SK-N-SH (cell line): ENCODE data around the gene DCAF5. TPM values are rescaled to one million over a fixed set of nuclear protein-coding genes. Genes with fewer than 3 reads are reported as not detected.

Experiments used
- CTCF ChIA-PET: fragments of 300-600, 350-600 bp; formaldehyde crosslinking; extraction: SDS; loops from one replicate; lab custom pipeline; 2021; lab: Yijun Ruan, JAX
- POLR2A ChIA-PET: fragments of 350-600 bp; sonication (Branson Sonifier 250); formaldehyde crosslinking; extraction: SDS; loops from one replicate; lab custom pipeline; 2020; ENCODE audit warnings: antibody characterized with exemption, inconsistent platforms; lab: Yijun Ruan, JAX
- DNase-seq: peaks from one replicate; pipeline ENCODE4 v3.0.0; 2012
- H2AFZ ChIP-seq: fragments of 200-600 bp; sonication (generic); 2 replicates; pipeline ENCODE4 v1.8.1; 2016; ENCODE audit warnings: antibody characterized with exemption, mild to moderate bottlenecking, low read depth
- H3F3A ChIP-seq: fragments of 200-600 bp; sonication (generic); replicated peaks from 2 replicates; pipeline ENCODE3; 2016; ENCODE audit warnings: antibody characterized with exemption, mild to moderate bottlenecking; ENCODE audit not compliant: insufficient read depth
- H3K27ac ChIP-seq, 2 experiments: fragments of 200-500 bp in 1 of 2; fragments of 200-600 bp in 1 of 2; sonication (Bioruptor generic) in 1 of 2; sonication (generic), shearing (Covaris generic) in 1 of 2; 2 replicates each; pipeline versions ENCODE4 v1.5.1 to v1.6.1; 2014 to 2016; ENCODE audit warnings: low read depth in 2 of 2, inconsistent platforms in 1 of 2, low read length in 1 of 2, mild to moderate bottlenecking in 1 of 2, mixed read lengths in 1 of 2
- H3K27me3 ChIP-seq: fragments of 200-600 bp; sonication (generic), shearing (Covaris generic); 2 replicates; pipeline ENCODE4 v1.6.1; 2016; ENCODE audit warnings: mixed run types; ENCODE audit not compliant: insufficient read depth
- H3K36me3 ChIP-seq, 2 experiments: fragments of 200-500 bp in 1 of 2; fragments of 200-600 bp in 1 of 2; sonication (Bioruptor generic) in 1 of 2; sonication (generic) in 1 of 2; replicated peaks in 1 of 2; 2 replicates each; pipeline versions ENCODE3 to v1.5.1; 2014 to 2016; ENCODE audit warnings: low read length in 1 of 2, mild to moderate bottlenecking in 1 of 2; ENCODE audit not compliant: insufficient read depth in 2 of 2, control insufficient read depth in 1 of 2
- H3K4me1 ChIP-seq, 2 experiments: fragments of 200-500 bp in 1 of 2; fragments of 200-600 bp in 1 of 2; sonication (Bioruptor generic) in 1 of 2; sonication (generic), shearing (Covaris generic) in 1 of 2; 2 replicates each; pipeline versions ENCODE4 v1.5.1 to v1.6.1; 2014 to 2016; ENCODE audit warnings: low read depth in 1 of 2, low read length in 1 of 2, mixed run types in 1 of 2; ENCODE audit not compliant: insufficient read depth in 2 of 2, control insufficient read depth in 1 of 2
- H3K4me2 ChIP-seq: fragments of 200-600 bp; sonication (generic), shearing (Covaris generic); 2 replicates; pipeline ENCODE4 v1.6.1; 2017; ENCODE audit warnings: mixed run types
- H3K4me3 ChIP-seq, 2 experiments: fragments of 200-500 bp in 1 of 2; fragments of 200-600 bp in 1 of 2; sonication (Bioruptor generic) in 1 of 2; sonication (generic), shearing (Covaris generic) in 1 of 2; 2 replicates each; pipeline versions ENCODE4 v1.5.1 to v1.8.1; 2014 to 2016; ENCODE audit warnings: low read depth in 2 of 2, inconsistent platforms in 1 of 2, low read length in 1 of 2, mild to moderate bottlenecking in 1 of 2, mixed read lengths in 1 of 2, moderate library complexity in 1 of 2
- H3K79me2 ChIP-seq: fragments of 200-600 bp; sonication (generic); 2 replicates; pipeline ENCODE4 v1.8.1; 2017; ENCODE audit warnings: mild to moderate bottlenecking; ENCODE audit not compliant: insufficient read depth
- H3K9ac ChIP-seq: fragments of 200-600 bp; sonication (generic); 2 replicates; pipeline ENCODE4 v1.6.1; 2017; ENCODE audit warnings: mixed run types
- H3K9me2 ChIP-seq: fragments of 200-600 bp; sonication (generic); 2 replicates; pipeline ENCODE4 v1.6.1; 2017; ENCODE audit warnings: mixed run types
- H3K9me3 ChIP-seq: fragments of 200-600 bp; sonication (generic); 2 replicates; pipeline ENCODE4 v1.6.1; 2017; ENCODE audit warnings: mixed run types, mild to moderate bottlenecking, moderate library complexity
- H4K20me1 ChIP-seq: fragments of 200-600 bp; sonication (generic); 2 replicates; pipeline ENCODE4 v1.6.1; 2017; ENCODE audit warnings: mild to moderate bottlenecking, mixed run types; ENCODE audit not compliant: insufficient read depth
- CHD2 ChIP-seq: fragments of 150-350 bp; IDR thresholded peaks from 2 replicates; pipeline ENCODE4 v1.6.1; 2018; ENCODE audit warnings: low read length; ENCODE audit not compliant: partially characterized antibody
- EP300 ChIP-seq, 2 experiments: IDR thresholded peaks; 2 replicates each; pipeline versions ENCODE4 v1.4.0 to v1.6.1; 2012; ENCODE audit warnings: borderline replicate concordance in 1 of 2, low read depth in 1 of 2, low read length in 1 of 2
- FOSL2 ChIP-seq: IDR thresholded peaks from 2 replicates; pipeline ENCODE4 v1.4.0; 2012; ENCODE audit warnings: low read depth, mild to moderate bottlenecking, moderate library complexity, borderline replicate concordance
- FOXM1 ChIP-seq: IDR thresholded peaks from 2 replicates; pipeline ENCODE4 v1.4.0; 2012; ENCODE audit warnings: low read depth, mild to moderate bottlenecking
- GATA2 ChIP-seq: sonication (generic); formaldehyde crosslinking; IDR thresholded peaks from 2 replicates; pipeline ENCODE4 v1.5.0; 2020; ENCODE audit warnings: mild to moderate bottlenecking, missing genetic modification reagents
- MXI1 ChIP-seq: IDR thresholded peaks from 2 replicates; pipeline ENCODE4 v1.6.1; 2012; ENCODE audit warnings: mild to moderate bottlenecking, low read depth, low read length, improper control_type of control experiment
- NFIC ChIP-seq: IDR thresholded peaks from 2 replicates; pipeline ENCODE4 v1.4.0; 2012; ENCODE audit warnings: borderline replicate concordance
- NRF1 ChIP-seq: IDR thresholded peaks from 2 replicates; pipeline ENCODE4 v1.6.1; 2012; ENCODE audit warnings: low read depth, mild to moderate bottlenecking, low read length
- POLR2AphosphoS5 ChIP-seq: IDR thresholded peaks from 2 replicates; pipeline ENCODE4 v1.6.1; 2012; ENCODE audit warnings: low read depth, low read length
- WGBS: methylation state at CpG from one replicate; pipeline ENCODE4 v1.1.6; 2017; ENCODE audit warnings: low lambda C conversion rate; 5-methylcytosine and 5-hydroxymethylcytosine counted together
- polyA plus RNA-seq, 3 experiments: library from polyadenylated mRNA; depleted of rRNA; stranded (reverse); fragments of >200 nt; gene quantifications; 2 replicates each; pipeline ENCODE4 v1.2.3, GENCODE V29; 2012
- TF ChIP-seq, protein P1 (sequence below): fragments of 150-350 bp; IDR thresholded peaks from 2 replicates; pipeline ENCODE4 v1.6.1; 2016; ENCODE audit warnings: mild to moderate bottlenecking, low read depth, low read length
- TF ChIP-seq, protein P2 (sequence below): fragments of 200-600 bp; sonication (generic); IDR thresholded peaks from 2 replicates; pipeline ENCODE4 v1.6.1; 2017; ENCODE audit warnings: antibody characterized with exemption, mild to moderate bottlenecking, moderate library complexity
- TF ChIP-seq, protein P3 (sequence below): IDR thresholded peaks from 2 replicates; pipeline ENCODE4; 2012
- TF ChIP-seq, protein P4 (sequence below): fragments of 150-350 bp; IDR thresholded peaks from 2 replicates; pipeline ENCODE4 v1.6.1; 2017; ENCODE audit warnings: antibody characterized with exemption, low read length, low read depth, borderline replicate concordance
- TF ChIP-seq, protein P5 (sequence below): IDR thresholded peaks from 2 replicates; pipeline ENCODE4 v1.6.1; 2012; ENCODE audit warnings: mild to moderate bottlenecking, low read depth, low read length, moderate library complexity

DCAF5 gene
- polyA plus RNA-seq, 1 of the 3 experiments (the other 2 are of a cell fraction), result 26.7 TPM

DNA sequence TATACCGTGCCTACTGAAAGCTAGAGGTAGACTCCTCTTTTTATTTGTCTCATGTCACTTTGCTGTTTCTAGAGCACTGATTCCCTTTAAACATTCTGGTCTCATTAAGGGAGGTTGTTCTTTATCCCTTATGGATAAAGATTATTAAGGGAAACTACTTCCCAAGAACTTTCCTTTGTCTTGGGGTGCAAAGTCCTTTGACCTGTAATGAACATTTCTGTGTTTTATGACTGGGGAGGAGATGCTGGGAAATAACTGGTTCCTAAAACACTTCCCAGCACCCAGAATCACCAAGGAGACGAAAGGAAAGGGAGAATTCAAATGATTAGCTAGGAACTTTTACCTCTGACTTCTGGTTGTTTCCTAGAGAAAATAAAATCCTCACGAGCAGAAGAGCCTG is 110.6 kb downstream of the DCAF5 start:
- H4K20me1 ChIP-seq, result no peaks in the 10 kb centered on the region
- peaks cover 25% of the 10 kb centered on the region for H3F3A ChIP-seq
- no peaks in the 10 kb centered on the region for H3K9me2 ChIP-seq
- no peak for DNase-seq
- no peak for TF ChIP-seq MXI1
- TF ChIP-seq POLR2AphosphoS5, result no peak
- TF ChIP-seq, protein P1, sequence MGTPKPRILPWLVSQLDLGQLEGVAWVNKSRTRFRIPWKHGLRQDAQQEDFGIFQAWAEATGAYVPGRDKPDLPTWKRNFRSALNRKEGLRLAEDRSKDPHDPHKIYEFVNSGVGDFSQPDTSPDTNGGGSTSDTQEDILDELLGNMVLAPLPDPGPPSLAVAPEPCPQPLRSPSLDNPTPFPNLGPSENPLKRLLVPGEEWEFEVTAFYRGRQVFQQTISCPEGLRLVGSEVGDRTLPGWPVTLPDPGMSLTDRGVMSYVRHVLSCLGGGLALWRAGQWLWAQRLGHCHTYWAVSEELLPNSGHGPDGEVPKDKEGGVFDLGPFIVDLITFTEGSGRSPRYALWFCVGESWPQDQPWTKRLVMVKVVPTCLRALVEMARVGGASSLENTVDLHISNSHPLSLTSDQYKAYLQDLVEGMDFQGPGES, result no peak
- no peak for TF ChIP-seq CHD2
- TF ChIP-seq EP300 (IDR thresholded peaks at IDR 0.05; ENCODE audit: borderline replicate concordance in 1 of 2, low read depth in 1 of 2, low read length in 1 of 2), result no peak
- TF ChIP-seq, protein P2, sequence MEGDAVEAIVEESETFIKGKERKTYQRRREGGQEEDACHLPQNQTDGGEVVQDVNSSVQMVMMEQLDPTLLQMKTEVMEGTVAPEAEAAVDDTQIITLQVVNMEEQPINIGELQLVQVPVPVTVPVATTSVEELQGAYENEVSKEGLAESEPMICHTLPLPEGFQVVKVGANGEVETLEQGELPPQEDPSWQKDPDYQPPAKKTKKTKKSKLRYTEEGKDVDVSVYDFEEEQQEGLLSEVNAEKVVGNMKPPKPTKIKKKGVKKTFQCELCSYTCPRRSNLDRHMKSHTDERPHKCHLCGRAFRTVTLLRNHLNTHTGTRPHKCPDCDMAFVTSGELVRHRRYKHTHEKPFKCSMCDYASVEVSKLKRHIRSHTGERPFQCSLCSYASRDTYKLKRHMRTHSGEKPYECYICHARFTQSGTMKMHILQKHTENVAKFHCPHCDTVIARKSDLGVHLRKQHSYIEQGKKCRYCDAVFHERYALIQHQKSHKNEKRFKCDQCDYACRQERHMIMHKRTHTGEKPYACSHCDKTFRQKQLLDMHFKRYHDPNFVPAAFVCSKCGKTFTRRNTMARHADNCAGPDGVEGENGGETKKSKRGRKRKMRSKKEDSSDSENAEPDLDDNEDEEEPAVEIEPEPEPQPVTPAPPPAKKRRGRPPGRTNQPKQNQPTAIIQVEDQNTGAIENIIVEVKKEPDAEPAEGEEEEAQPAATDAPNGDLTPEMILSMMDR, result no peak
- TF ChIP-seq, protein P3, sequence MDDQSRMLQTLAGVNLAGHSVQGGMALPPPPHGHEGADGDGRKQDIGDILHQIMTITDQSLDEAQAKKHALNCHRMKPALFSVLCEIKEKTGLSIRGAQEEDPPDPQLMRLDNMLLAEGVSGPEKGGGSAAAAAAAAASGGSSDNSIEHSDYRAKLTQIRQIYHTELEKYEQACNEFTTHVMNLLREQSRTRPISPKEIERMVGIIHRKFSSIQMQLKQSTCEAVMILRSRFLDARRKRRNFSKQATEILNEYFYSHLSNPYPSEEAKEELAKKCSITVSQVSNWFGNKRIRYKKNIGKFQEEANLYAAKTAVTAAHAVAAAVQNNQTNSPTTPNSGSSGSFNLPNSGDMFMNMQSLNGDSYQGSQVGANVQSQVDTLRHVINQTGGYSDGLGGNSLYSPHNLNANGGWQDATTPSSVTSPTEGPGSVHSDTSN, result no peak
- TF ChIP-seq, protein P4, sequence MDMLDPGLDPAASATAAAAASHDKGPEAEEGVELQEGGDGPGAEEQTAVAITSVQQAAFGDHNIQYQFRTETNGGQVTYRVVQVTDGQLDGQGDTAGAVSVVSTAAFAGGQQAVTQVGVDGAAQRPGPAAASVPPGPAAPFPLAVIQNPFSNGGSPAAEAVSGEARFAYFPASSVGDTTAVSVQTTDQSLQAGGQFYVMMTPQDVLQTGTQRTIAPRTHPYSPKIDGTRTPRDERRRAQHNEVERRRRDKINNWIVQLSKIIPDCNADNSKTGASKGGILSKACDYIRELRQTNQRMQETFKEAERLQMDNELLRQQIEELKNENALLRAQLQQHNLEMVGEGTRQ, result no peak
- no peak for TF ChIP-seq NRF1
- TF ChIP-seq, all 33 proteins: peak for 0
- 89% methylated on average over 3 of the region's 3 CpGs for WGBS
- no peaks in the 10 kb centered on the region for H3K27me3 ChIP-seq
- no peaks in the 10 kb centered on the region for H3K9me3 ChIP-seq
- H3K36me3 ChIP-seq, result no peaks in the 10 kb centered on the region
- H3K4me1 ChIP-seq, result peaks cover 39 to 54% of the 10 kb centered on the region in 2 experiments
- H3K79me2 ChIP-seq, result no peaks in the 10 kb centered on the region
- ChIA-PET CTCF (interaction anchor here (1.0 to 1.9 kb wide), 4 partner anchors 13 to 150 kb away, joined by 3 to 7 read pairs (median 3); no protein-coding TSS in a partner anchor), POLR2A (no interaction called here)
- no peak overlapping the region for H3K4me2 ChIP-seq
- H2AFZ ChIP-seq, result no peak overlapping the region
- H3K27ac ChIP-seq, result no peak overlapping the region
- H3K4me3 ChIP-seq, result no peak overlapping the region
- no peak overlapping the region for H3K9ac ChIP-seq

DNA sequence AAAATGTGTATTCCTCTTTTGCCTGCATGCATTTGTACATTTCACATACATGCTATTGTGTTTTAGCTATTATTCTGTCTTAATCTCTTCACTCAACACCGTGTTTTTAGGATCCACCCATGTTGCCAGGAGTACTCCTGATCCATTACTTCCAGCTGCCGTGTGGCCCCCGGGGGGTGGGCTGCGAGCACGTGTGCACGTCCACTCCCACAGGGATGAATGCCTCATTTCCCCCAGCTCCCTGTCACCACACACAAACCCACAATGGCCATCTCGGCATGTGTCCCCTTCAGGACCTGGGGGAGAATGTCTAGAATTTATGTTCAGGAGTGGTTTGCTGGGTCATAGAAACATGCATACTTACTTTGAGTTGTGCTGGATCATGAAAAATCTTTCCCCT is 111.1 kb downstream of the DCAF5 start:
- peaks cover 44 to 58% of the 10 kb centered on the region in 2 experiments for H3K4me1 ChIP-seq
- H3K27ac ChIP-seq, result no peak overlapping the region; a peak in 1 of 4 replicates
- H3K9ac ChIP-seq, result no peak overlapping the region
- H3K9me3 ChIP-seq, result no peaks in the 10 kb centered on the region
- no peak for DNase-seq
- H3K79me2 ChIP-seq, result no peaks in the 10 kb centered on the region
- H3K27me3 ChIP-seq, result no peaks in the 10 kb centered on the region
- ChIA-PET POLR2A (no interaction called here), CTCF (interaction anchor here (1.0 to 1.9 kb wide), 3 partner anchors 14 to 149 kb away, joined by 3 to 7 read pairs (median 3); no protein-coding TSS in a partner anchor)
- no peaks in the 10 kb centered on the region for H3K36me3 ChIP-seq
- H2AFZ ChIP-seq, result no peak overlapping the region
- 77% methylated on average over 4 of the region's 7 CpGs for WGBS
- no peaks in the 10 kb centered on the region for H4K20me1 ChIP-seq
- no peak overlapping the region for H3K4me2 ChIP-seq
- H3K9me2 ChIP-seq, result no peaks in the 10 kb centered on the region
- no peak overlapping the region for H3K4me3 ChIP-seq
- peaks cover 28% of the 10 kb centered on the region for H3F3A ChIP-seq
- TF ChIP-seq FOSL2, result no peak
- TF ChIP-seq, protein P1, result no peak
- no peak for TF ChIP-seq GATA2
- TF ChIP-seq FOXM1, result no peak
- no peak for TF ChIP-seq NFIC
- TF ChIP-seq, protein P5, sequence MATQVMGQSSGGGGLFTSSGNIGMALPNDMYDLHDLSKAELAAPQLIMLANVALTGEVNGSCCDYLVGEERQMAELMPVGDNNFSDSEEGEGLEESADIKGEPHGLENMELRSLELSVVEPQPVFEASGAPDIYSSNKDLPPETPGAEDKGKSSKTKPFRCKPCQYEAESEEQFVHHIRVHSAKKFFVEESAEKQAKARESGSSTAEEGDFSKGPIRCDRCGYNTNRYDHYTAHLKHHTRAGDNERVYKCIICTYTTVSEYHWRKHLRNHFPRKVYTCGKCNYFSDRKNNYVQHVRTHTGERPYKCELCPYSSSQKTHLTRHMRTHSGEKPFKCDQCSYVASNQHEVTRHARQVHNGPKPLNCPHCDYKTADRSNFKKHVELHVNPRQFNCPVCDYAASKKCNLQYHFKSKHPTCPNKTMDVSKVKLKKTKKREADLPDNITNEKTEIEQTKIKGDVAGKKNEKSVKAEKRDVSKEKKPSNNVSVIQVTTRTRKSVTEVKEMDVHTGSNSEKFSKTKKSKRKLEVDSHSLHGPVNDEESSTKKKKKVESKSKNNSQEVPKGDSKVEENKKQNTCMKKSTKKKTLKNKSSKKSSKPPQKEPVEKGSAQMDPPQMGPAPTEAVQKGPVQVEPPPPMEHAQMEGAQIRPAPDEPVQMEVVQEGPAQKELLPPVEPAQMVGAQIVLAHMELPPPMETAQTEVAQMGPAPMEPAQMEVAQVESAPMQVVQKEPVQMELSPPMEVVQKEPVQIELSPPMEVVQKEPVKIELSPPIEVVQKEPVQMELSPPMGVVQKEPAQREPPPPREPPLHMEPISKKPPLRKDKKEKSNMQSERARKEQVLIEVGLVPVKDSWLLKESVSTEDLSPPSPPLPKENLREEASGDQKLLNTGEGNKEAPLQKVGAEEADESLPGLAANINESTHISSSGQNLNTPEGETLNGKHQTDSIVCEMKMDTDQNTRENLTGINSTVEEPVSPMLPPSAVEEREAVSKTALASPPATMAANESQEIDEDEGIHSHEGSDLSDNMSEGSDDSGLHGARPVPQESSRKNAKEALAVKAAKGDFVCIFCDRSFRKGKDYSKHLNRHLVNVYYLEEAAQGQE, result no peak
- TF ChIP-seq, protein P3, result no peak
